Left ventricle myocardium inferior (tissue), 1 donor: ENCODE measurements around the gene ZKSCAN4. TPM values are rescaled to one million over a fixed set of nuclear protein-coding genes. Genes with fewer than 3 reads are reported as not detected.
A peak's percentile ranks its signal among the peaks of the same experiment; 100 is the strongest.

Experiments
- DNase-seq: peaks from one replicate; pipeline ENCODE4 v3.0.0-alpha.2; 2020
- H3K27ac ChIP-seq: fragments of 200-600 bp; replicated peaks from 2 replicates; pipeline ENCODE4 v1.8.0; 2021
- H3K27me3 ChIP-seq: fragments of 200-600 bp; 2 replicates; pipeline ENCODE4 v1.8.0; 2021; ENCODE audit warnings: low read depth
- H3K36me3 ChIP-seq: fragments of 200-600 bp; 2 replicates; pipeline ENCODE4 v1.8.0; 2021
- H3K4me1 ChIP-seq: fragments of 200-600 bp; 2 replicates; pipeline ENCODE4 v1.8.0; 2021
- H3K4me3 ChIP-seq: fragments of 200-600 bp; 2 replicates; pipeline ENCODE4 v1.8.0; 2021; ENCODE audit warnings: mild to moderate bottlenecking, moderate library complexity
- H3K9me3 ChIP-seq: fragments of 200-600 bp; replicated peaks from 2 replicates; pipeline ENCODE4 v1.8.0; 2021
- intact Hi-C: fragments of 100-400 bp; cut with micrococcal nuclease; formaldehyde crosslinking; loops from one replicate; pipeline ENCODE4 v1.11.0; 2022
- total RNA-seq: library from RNA; stranded (reverse); fragmentation: NEBNext Ultra II Directional; extraction: Animal tissue kit (Norgen Biotek cat#: 25700); gene quantifications from one replicate; pipeline ENCODE4 v1.2.1, GENCODE V29; 2021
- TF ChIP-seq, protein P1 (sequence below): fragments of 200-600 bp; IDR thresholded peaks from 2 replicates; pipeline ENCODE4 v1.8.0; 2021; ENCODE audit warnings: antibody characterized with exemption, mild to moderate bottlenecking, borderline replicate concordance
- donor health status: DM: no; HTN: yes; CAD: no; lungs with severe emphysema.

ZKSCAN4 gene
- total RNA-seq, 1 donor from 2014 or later, result 3.1 TPM

GRCh38 chr6:28206928-28207509 lies 45.0 kb downstream of the ZKSCAN4 start:
- H3K27me3 ChIP-seq, result peaks cover 100% of the 10 kb centered on the region
- intact Hi-C loops, result no loop called here
- peaks cover 14% of the 10 kb centered on the region for H3K4me1 ChIP-seq
- DNase-seq, result no peak
- H3K27ac ChIP-seq, result no peak overlapping the region
- H3K36me3 ChIP-seq, result no peaks in the 10 kb centered on the region
- TF ChIP-seq, protein P1, sequence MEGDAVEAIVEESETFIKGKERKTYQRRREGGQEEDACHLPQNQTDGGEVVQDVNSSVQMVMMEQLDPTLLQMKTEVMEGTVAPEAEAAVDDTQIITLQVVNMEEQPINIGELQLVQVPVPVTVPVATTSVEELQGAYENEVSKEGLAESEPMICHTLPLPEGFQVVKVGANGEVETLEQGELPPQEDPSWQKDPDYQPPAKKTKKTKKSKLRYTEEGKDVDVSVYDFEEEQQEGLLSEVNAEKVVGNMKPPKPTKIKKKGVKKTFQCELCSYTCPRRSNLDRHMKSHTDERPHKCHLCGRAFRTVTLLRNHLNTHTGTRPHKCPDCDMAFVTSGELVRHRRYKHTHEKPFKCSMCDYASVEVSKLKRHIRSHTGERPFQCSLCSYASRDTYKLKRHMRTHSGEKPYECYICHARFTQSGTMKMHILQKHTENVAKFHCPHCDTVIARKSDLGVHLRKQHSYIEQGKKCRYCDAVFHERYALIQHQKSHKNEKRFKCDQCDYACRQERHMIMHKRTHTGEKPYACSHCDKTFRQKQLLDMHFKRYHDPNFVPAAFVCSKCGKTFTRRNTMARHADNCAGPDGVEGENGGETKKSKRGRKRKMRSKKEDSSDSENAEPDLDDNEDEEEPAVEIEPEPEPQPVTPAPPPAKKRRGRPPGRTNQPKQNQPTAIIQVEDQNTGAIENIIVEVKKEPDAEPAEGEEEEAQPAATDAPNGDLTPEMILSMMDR, result no peak
- H3K9me3 ChIP-seq, result peaks cover 20% of the 10 kb centered on the region
- H3K4me3 ChIP-seq, result peak overlapping the region; percentile 54

DNA sequence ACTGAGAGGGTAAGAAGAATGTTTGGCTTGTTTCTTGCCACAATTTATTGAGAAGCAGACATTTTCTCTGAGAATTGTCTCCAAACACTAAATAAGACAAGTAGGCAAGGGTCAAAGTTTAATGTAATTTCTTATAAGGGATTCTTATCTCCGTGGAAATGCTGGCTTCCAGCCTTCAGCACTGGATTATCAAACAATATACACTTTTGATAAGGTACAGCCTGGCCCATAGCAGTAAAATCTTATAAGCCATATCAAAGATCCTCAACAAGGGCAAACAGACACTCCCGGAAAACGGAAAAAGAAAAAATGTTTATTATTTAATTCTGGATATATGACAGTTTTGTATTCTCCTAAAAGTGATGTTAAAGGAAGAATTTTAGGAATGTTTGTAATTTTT lies 45.5 kb downstream of the ZKSCAN4 start:
- H3K27me3 ChIP-seq, result peaks cover 100% of the 10 kb centered on the region
- no peak for DNase-seq
- intact Hi-C loops, result no loop called here
- peaks cover 14% of the 10 kb centered on the region for H3K4me1 ChIP-seq
- no peaks in the 10 kb centered on the region for H3K36me3 ChIP-seq
- no peak overlapping the region for H3K27ac ChIP-seq
- peaks cover 20% of the 10 kb centered on the region for H3K9me3 ChIP-seq
- TF ChIP-seq, protein P1, result no peak
- no peak overlapping the region for H3K4me3 ChIP-seq

DNA sequence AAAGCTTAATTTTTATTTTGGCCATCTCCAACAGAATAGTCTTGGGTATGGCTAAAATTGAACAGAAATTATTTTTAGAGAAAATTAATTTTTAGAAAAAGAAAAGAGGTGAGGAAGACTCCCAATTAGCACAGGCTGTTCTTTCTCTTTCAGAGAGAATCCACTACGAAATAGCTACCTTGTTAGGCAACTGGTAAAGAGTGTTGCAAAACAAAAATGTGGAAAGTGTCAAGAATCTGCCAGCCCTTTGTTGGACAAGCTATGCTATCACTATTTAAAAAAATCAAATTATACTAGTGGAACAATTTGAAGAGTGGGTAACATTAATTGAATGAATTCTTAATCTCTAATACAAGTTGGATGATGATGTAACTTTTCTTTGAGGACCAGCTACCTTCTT lies 46.2 kb downstream of the ZKSCAN4 start:
- Histone ChIP-seq H3K4me3 (no peak overlapping the region), H3K27me3 (peaks cover 100% of the 10 kb centered on the region), H3K9me3 (peaks cover 20% of the 10 kb centered on the region), H3K36me3 (no peaks in the 10 kb centered on the region), H3K4me1 (peaks cover 14% of the 10 kb centered on the region), H3K27ac (no peak overlapping the region)
- DNase-seq, result no peak
- intact Hi-C loops, result no loop called here
- TF ChIP-seq, protein P1, result no peak

- Histone ChIP-seq H3K4me3 (no peak overlapping the region), H3K36me3 (no peaks in the 10 kb centered on the region), H3K27me3 (peaks cover 100% of the 10 kb centered on the region), H3K27ac (no peak overlapping the region), H3K9me3 (peaks cover 28% of the 10 kb centered on the region), H3K4me1 (peaks cover 11% of the 10 kb centered on the region)
- TF ChIP-seq, protein P1, result no peak
- no peak for DNase-seq
- intact Hi-C loops, result no loop called here
Observed at GRCh38 chr6:28203201-28203600, 48.9 kb downstream of the ZKSCAN4 start.

DNA sequence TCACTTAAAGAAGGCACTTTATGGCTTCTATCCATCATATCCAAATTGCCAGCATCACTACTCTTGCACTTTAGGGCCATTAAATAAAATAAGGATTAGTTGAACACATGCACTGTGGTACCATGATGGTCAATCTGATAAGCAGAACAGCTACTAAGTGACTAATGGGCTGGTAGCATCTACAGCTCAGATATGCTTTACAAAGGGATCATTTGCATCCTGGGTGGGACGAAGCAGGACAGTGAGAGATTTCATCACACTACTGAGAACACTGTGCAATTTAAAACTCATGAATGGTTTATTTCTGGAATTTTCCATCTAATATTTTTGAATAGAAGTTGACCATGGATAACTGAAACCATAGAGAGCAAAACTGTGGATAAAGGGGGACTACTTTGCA lies 52.0 kb downstream of the ZKSCAN4 start:
- H3K4me1 ChIP-seq, result no peaks in the 10 kb centered on the region
- no peak overlapping the region for H3K27ac ChIP-seq
- H3K9me3 ChIP-seq, result peaks cover 44% of the 10 kb centered on the region
- H3K36me3 ChIP-seq, result no peaks in the 10 kb centered on the region
- peaks cover 75% of the 10 kb centered on the region for H3K27me3 ChIP-seq
- intact Hi-C loops, result no loop called here
- no peak for DNase-seq
- TF ChIP-seq, protein P1, result no peak
- no peak overlapping the region for H3K4me3 ChIP-seq

Other genes starting within 250 kb of the ZKSCAN4 start
- gene ZNF165, start 171.7 kb downstream of the ZKSCAN4 start, total RNA-seq, result 0.55 TPM
- gene ZSCAN16, start 127.7 kb downstream of the ZKSCAN4 start, total RNA-seq, result 2.1 TPM
- gene ZKSCAN8, start 110.4 kb downstream of the ZKSCAN4 start, total RNA-seq, result 11.2 TPM
- gene ZSCAN9, start 27.0 kb downstream of the ZKSCAN4 start, total RNA-seq, result 9.7 TPM
- 4.5 TPM for gene NKAPL, start 7.0 kb upstream of the ZKSCAN4 start, total RNA-seq
- 13.3 TPM for gene ZSCAN26, start 14.9 kb upstream of the ZKSCAN4 start, total RNA-seq
- 2.4 TPM for gene PGBD1, start 29.3 kb upstream of the ZKSCAN4 start, total RNA-seq
- 8.0 TPM for gene ZSCAN31, start 83.9 kb upstream of the ZKSCAN4 start, total RNA-seq
- gene ZKSCAN3, start 97.7 kb upstream of the ZKSCAN4 start, total RNA-seq, result 4.1 TPM
- gene ZSCAN12, start 147.5 kb upstream of the ZKSCAN4 start, total RNA-seq, result 1.8 TPM
- 1.5 TPM for gene ZSCAN23, start 191.2 kb upstream of the ZKSCAN4 start, total RNA-seq